ENCODE data around the gene THSD4. TPM values are rescaled to one million over a fixed set of nuclear protein-coding genes. Genes with fewer than 3 reads are reported as not detected.

Gene THSD4
- total RNA-seq, 1 donor from 2014 or later = 116 TPM

DNA sequence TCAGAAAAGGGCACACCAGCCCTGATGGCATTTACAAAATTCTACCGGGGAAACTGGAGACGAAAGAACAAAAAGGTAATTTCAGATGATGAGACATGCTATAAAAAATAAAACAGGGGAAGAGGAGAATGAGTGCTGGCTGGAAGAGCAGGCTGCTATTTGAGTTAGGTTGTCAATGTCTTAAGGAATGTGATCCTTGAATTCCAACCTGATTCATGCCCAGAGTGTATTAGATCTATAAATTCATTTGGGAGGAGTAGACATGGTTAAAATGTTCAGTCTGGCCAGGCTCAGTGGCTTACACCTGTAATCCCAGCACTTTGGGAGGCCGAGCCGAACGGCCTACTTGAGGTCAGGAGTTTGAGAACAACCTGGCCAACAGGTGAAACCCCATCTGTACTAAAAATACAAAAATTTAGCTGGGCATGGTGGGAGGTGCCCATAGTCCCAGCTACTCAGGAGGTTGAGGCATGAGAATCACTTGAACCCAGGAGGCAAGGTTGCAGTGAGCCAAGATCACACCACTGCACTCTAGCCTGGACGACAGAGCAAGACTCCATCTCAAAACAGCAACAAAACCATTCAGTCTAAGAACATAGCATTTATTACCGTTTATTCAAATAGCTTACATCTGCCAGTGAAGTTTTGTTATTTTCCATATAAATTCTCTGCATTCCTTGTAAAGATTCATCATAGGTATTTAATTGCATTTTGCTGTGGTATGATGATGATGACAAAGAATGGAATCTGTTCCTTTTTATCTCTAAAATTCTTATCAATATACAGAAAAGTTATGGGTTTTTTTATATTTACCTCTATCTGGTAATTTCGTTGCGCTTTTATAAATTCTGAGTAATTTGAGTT lies 568.4 kb downstream of the THSD4 start:
- DNase-seq (ENCODE audit: low spot score) = no peak
- intact Hi-C loops (cut with DNase I) = no loop called here

DNA sequence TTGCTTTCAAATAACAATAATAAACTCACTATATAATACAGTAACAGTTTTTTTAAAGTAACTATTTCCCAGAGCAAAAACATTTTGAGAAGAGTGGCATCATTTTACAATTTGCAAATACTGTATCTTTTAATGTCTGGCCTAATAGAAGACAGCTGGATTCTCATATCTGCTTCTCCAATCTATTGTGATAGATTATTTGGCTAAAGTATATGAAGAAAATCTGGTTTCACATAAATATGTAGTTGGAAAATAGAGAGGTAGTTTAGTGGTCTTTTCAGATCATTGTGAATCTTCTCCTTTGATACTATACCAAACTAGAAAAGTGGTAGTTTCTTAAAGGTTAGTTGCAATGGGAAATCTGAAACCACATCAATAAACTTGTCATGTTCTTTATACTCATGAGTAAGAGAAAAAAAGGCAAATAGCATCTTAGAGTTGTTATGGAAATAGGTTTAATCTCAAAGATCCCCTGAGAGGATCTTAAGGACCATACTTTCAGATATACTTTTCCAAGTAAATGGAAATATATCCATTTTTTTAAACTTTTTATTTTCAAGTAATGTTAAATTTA lies 570.2 kb downstream of the THSD4 start:
- no peak for DNase-seq (ENCODE audit: low spot score)
- intact Hi-C loops (cut with DNase I) = no loop called here

DNA sequence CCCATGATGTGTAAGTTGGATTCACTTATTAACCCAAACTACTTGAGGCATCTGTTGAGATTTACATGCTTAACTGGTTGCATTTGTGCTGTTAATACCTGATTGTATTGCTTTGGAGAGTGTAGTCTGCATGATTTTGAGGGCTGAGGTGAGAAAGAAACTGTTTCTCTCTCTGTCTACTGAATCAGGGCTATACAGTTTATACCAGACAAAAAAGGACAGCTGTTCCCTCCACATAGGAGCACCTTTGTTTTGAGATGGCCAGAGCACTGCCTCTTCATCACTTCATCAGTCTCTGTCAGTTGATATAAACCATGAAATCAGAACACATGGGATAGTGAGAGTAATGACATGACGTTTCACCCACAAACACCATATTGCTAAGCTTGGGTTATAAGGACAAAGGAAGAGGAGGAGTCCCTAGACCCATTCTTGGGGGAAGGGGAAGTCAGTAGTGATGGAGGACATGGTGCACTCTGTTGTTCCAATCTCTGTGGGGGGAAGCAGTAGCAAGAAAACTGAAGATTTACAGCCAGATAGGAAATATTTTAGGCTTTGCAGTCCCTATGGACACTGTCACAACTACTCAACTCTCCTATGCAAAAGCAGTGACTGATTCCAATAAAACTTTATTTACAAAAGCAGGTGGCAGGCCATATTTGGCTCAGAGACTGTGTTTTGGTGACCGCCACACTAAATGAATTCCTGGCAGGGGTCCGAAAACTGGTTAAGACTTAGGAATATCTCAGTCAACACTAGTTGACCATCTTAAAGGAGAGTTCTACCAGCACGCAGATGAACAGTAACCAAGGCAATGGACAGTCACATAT lies 571.2 kb downstream of the THSD4 start:
- no peak for DNase-seq (ENCODE audit: low spot score)
- intact Hi-C loops (cut with DNase I) = no loop called here

DNA sequence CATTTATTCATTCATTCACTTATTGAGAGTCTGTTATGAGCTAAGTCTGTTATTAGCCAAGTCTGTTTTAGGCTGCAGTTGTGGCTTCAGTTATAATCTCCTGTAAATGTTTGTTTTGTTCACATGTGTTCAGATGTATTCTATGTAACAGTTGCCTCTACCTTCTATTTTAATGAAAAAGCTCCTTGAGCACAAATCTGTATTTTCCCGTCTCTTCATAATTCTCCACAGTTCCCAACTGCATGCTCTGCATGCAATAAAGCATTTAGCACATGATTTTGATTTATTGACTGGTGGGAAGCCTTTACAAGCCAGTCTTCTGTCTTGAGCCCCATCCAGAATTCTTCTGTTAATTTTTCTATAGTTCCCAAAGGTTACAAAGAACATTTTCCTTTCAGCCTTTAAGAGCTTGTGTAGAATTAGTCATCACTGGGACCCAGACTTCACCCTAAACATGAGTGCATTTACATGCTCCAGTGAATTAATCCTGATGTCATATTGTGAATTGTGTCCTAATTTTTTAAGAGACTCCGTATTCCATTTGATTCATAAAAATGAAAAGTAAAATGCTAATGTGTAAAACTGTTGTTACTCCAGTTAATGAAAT lies 572.7 kb downstream of the THSD4 start:
- intact Hi-C loops (cut with DNase I) = no loop called here
- no peak for DNase-seq (ENCODE audit: low spot score)

DNA sequence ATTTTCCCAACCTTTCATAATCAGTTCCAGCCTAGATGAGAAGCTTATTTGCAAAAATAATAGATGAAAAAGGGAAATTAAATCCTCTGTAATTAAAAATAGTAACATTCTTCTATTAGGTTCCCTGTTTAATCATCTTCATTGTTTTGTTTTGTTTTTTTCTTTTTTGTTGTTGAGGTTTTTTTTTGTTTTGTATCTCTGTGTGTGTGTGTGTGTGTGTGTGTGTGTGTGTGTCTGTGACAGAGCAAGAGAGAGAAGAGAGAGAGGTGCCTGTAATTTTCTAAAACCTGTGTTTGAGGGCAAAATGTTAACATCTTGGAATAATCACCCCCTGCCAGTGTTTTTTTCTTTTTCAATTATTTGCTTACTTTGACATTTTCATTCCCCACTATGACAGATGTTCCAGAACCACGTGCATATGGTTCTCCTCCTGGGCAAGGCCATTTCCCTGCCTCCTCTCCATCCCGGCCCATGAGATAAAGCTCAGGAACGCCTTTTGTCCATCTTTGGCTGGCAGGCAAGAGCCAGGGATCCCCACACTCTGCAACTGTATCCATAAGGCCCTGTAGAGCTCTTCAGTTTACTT lies 573.3 kb downstream of the THSD4 start:
- intact Hi-C loops (cut with DNase I) = no loop called here
- DNase-seq (ENCODE audit: low spot score) = no peak

DNA sequence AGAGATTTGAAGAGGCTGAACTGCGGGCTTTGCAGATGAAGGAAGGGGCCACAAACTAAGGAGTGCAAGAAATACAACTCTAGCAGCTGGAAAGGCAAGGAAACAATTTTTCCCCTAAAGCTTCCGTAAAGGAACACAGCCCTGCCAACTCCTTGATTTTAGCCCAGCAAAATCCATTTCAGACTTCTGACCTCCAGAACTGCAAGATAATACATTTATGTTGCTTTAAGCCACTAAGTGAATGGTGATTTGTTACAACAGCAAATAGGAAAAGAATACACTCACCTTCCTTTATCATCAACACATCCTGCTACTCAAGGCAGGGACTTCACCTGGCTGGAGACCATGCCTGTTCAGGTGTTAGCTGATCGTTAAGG lies 575.8 kb downstream of the THSD4 start:
- no peak for DNase-seq (ENCODE audit: low spot score)
- intact Hi-C loops (cut with DNase I) = no loop called here

DNA sequence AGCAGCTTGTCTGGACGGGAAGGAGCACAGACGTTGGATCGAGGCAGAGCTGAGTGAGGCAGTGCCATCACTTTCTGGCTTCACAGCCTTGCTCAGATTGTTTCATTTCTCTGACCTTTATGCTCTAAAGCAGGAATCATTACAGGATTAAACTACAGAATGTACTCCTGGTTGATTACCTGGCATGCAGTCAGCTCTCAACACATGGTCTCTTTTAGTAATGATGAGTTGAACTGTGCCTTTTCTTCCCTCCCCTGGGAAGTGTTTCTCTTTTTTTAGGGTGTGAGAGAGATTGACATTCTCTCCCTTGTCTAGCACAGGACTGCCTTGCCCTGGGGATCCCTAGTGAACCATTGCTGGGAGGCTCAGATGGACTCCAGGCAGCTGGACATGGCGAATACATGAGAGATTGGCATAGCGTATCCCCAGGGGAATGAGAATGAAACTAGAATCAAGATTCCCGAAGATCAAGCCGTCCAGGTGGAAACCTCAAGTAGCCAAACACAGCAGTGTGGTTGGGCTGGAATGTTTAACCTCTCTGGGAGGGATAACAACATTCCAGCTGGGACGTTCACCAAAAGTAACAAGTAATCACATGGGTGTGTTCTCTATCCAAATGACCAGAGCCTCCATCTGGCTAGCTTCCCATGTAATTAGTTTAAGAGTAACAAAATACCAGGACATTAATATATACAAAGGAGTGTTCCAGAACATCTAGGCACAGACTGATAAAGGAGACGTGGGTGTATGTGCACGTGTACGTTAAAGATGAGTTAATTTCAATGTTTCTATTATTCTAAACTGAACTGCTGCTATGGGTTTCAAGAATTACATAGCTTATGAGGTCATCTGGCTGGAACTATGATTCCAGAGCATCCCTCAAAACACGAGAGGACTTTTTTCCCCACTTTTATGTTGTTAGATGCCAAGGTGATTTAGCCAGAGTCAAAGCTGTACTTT lies 576.5 kb downstream of the THSD4 start:
- no peak for DNase-seq (ENCODE audit: low spot score)

DNA sequence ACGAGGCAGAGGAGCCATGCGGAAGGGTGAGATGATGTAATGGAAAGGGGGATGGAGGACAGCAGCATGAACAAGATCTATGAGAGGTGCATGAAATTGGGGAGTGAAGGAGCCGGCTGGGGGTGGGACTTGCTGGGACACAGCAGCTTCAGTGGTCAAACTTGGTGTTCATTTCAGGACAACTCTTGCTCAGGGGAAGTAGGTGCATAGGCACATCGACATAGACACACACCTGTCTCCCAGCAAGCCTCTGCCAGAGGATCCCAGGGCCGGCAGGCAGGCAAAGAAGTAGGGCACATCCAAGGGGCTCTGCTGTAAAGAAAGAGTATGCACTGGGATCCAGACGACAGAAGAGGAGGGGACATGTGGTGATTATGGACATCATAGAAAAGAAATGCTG lies 582.0 kb downstream of the THSD4 start:
- no peak for DNase-seq (ENCODE audit: low spot score)
- intact Hi-C loops (cut with DNase I) = no loop called here

More for the DNA sequence above, 576.5 kb downstream of the THSD4 start:
- intact Hi-C loops (cut with DNase I) = no loop called here

DNA sequence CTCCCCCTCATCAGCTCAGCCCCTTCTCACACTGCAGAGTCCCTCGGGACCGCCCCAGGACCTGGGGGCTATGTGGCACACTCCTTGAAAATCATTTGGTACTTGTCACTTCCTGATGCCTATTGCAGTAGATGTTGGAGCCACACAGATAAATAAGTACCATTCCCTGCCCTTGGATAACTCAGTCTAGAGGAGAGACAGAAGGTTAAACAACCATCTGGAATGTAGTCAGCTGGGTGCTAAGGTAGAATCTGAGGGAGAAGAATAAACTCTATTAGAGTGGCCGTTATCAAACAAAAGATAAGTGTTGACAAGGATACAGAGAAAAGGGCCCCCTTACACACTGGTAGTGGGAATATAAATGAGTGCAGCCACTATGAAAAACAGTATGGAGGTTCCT lies 582.8 kb downstream of the THSD4 start:
- intact Hi-C loops (cut with DNase I) = no loop called here

DNA sequence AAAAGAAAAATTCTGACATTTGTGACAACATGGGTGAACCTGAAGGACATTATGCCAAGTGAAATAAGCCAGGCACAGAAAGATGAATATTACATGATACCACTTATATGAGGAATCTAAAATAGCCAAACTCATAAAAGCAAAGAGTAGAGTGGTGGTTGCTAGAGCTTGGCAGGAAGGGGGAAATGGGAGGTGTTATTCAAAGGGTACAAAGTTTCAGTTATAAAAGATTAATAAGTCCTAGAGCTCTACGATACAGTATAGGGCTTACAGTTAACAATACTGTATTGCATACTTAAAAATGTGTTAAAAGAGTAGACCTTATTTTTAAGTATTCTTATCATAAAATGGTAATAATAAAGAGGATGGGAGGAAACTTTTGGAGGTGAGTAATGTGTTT lies 583.5 kb downstream of the THSD4 start:
- intact Hi-C loops (cut with DNase I) = no loop called here
- DNase-seq (ENCODE audit: low spot score) = no peak

More for the DNA sequence above, 582.8 kb downstream of the THSD4 start:
- no peak for DNase-seq (ENCODE audit: low spot score)

DNA sequence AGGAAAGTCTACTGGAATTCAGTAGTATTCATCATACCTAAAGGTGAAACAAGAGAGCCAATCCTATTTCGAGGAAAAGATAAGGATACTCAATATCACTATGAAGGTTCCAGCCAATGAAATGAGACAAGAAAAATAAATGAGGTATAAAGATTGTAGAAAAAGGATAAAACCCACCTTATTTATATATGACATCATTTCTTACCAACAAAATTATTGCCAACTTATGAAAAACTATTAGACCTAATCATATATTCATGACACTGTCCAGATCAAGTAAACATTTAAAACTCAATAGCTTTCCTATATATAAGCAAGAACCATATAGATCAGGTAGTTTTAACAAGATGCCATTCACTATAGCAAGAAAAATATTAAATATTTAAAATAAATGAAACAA lies 584.7 kb downstream of the THSD4 start:
- DNase-seq (ENCODE audit: low spot score) = no peak

DNA sequence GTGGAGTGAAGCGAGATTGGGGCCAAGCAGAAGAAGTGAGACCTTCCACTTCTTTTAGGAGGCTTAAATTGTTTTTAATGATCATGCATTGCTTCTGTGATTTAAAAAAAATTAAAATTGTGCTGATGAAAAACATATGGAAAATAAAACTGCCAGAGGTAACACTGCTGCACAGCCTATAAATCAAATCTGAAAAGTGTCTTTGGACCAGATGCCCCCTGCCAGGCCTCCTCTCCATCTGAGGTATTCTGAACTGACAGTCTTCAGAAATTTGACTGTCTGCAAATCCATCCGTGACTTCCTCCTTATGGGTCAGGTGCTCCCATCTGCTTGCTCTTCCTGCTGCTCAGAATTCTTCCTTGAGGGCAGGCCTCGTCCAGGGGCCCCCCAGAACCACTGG lies 586.5 kb downstream of the THSD4 start:
- intact Hi-C loops (cut with DNase I) = no loop called here
- no peak for DNase-seq (ENCODE audit: low spot score)

More for the DNA sequence above, 584.7 kb downstream of the THSD4 start:
- intact Hi-C loops (cut with DNase I) = no loop called here

DNA sequence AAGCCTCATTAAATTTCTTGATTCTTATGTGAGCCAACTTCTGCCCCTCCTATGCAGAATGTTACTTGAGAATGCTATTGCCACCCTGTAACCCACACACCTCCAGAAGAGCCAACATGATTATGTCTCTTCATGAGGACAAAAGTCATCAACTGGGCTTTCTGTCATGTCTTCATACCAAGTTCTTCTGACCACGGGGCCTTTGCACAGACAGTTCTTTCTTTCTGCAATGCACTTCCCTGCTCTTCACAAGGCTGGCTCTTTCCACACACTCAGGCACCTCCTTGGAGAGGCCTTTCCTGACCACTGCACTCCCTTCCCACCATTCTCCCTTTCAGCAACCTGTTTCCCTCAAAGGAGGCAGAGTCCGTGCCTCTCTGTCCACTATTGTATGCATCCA lies 587.2 kb downstream of the THSD4 start:
- intact Hi-C loops (cut with DNase I) = no loop called here

DNA sequence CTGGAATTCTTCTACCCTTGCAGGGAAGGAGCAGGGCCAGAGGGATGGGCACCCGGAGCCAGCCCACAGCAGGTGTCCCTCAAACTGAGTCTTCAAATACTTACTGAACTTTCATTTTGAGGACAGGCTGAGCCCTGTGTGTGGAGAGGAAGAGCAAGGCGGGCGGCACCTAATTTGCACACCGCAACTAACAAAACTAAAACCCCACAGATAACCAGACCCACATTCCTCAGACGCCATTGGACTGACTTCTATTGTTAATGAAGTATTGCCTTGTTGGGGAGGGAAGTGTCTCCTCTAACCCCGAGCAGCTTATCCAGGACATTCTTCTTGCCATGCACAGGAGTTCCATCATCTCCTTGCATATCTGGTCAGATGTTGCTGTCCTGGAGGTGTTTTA lies 589.9 kb downstream of the THSD4 start:
- intact Hi-C loops (cut with DNase I) = loop anchor here (5.0 kb wide), 1 partner anchor 43 kb away; no protein-coding TSS in a partner anchor
- DNase-seq (ENCODE audit: low spot score) = no peak

More for the DNA sequence above, 587.2 kb downstream of the THSD4 start:
- no peak for DNase-seq (ENCODE audit: low spot score)

DNA sequence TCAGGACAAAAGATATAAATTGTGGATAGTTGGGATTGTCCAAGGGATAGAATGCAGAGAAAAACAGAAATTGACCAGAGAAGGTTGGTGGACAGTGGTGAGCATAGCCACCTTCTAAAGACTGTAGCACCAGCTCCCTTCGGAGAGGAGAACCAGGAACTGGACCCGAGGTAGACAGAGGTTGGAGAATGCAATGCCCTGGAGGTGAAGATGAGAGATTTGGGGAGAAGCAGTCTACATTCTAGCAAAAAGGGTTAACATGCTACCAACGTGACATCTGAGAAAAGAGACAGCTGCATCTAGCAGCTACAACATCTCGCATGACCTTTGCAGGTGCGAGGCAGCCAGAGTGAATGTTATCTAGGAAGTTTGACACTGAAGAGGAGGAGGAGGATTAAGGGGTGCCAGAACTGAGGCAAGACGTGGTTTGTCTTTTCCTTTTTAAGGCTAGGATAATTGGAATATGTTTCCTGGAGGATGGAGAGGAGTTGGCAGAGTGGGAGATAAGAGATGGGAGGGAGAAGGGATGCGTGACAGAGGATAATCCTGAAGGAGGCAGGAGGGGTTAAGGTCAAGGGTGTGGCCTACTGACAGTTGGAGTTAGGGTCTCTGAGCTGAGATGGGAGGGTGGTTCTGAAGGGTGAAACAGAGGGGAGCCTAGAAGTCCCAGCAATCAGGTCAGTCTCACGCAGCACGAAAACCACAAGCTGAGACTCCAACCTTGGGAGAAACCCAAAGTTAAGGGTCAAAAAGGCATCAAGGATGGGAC lies 591.4 kb downstream of the THSD4 start:
- intact Hi-C loops (cut with DNase I) = loop anchor here (5.0 kb wide), 1 partner anchor 44 kb away; no protein-coding TSS in a partner anchor

DNA sequence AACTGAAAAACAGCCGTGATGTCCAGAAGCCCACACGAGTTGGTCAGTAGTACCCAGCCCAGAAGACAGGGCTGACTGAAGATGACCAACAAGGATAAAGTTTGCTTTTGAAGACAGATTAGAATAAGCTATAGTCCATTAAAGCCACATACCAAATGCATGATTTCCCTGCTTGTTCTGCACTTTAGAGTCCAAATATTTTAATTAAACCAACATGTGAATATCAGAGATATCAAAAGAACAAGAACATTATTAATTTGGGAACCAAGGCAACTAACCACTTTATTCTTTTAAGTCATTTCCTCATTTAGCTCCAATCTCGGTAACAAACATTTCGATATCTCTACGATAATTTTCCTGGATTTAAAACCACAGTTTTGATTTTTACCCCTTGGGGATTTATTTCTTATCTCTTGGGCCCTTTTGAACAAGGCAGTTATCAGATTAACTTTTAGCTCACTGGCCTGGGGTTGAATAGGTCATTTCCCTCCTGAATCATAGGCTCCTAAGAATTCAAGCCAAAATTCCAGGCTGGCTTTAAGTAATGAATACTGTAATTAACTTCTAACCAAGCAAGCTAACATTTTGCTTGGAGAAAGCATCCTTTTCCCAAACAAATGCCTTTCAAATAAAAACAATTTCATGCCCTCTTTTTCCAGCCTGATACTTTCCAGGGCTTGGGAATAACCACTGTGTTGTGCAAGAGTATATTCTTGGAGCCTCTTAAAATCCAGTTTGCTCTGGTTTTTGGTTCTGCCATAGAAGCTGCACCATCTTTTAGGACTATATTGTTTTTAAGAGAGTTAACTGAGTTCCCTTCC lies 592.2 kb downstream of the THSD4 start:
- DNase-seq (ENCODE audit: low spot score) = no peak
- intact Hi-C loops (cut with DNase I) = loop anchor here (5.0 kb wide), 1 partner anchor 45 kb away; no protein-coding TSS in a partner anchor

More for the DNA sequence above, 591.4 kb downstream of the THSD4 start:
- DNase-seq (ENCODE audit: low spot score) = no peak

DNA sequence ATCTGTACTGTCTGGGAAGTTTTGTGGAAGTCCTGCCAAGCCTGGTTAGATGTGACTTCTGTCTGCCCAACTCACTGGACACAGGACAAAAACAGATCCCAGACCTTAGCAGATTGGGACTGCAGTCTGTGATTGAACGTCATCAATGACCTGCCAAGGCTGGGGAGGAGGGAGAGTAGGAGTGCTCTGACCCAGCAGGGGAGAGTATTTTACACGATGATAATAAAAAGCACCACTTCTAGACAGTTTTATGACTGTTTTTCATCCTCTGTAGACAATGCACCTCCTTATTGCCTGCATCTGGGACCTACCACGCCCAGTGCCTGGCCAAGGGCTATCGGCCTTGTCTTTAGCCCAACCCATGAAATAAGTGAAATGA lies 592.8 kb downstream of the THSD4 start:
- no peak for DNase-seq (ENCODE audit: low spot score)
- intact Hi-C loops (cut with DNase I) = loop anchor here (5.0 kb wide), 1 partner anchor 46 kb away; no protein-coding TSS in a partner anchor

Measured in cardiac septum (tissue), 1 donor.